ENCODE measurements around the gene ALG2. TPM values are rescaled to one million over a fixed set of nuclear protein-coding genes. Genes with fewer than 3 reads are reported as not detected.

Gene ALG2
- total and polyA plus RNA-seq, 9 of the 15 experiments (the other 6 are each of a cell fraction or from before 2014, with no cell fraction given), result 4.9 to 41.9 (median 20.2) TPM

- TF ChIP-seq PCBP1 (IDR thresholded peaks at IDR 0.05; ENCODE audit: low read depth, low read length, poor library complexity, severe bottlenecking) (no peak), ESRRA (IDR thresholded peaks at IDR 0.05; ENCODE audit: borderline replicate concordance, low read depth) (peak; percentile 53; the same call in 1 of the 2 replicates), ZNF764 (CRISPR knock-in tag; IDR thresholded peaks at IDR 0.05; ENCODE audit: low read depth) (no peak), ID3 (CRISPR knock-in tag; IDR thresholded peaks at IDR 0.05) (no peak), ID3 (tag; IDR thresholded peaks at IDR 0.05) (no peak), CBX8 (IDR thresholded peaks at IDR 0.05; ENCODE audit: borderline replicate concordance, extremely low read depth, low read depth, low read length, poor library complexity, severe bottlenecking) (no peak), ZNF280A (IDR thresholded peaks at IDR 0.05; ENCODE audit: low read depth, partially characterized antibody) (no peak), CEBPB (tag; IDR thresholded peaks at IDR 0.05) (peak; percentile 49), SMAD4 (CRISPR knock-in tag; conservative IDR thresholded peaks at IDR 0.05) (no peak), RCOR1 (IDR thresholded peaks at IDR 0.05; ENCODE audit: borderline replicate concordance in 1 of 2, low read depth in 2 of 2, low read length in 2 of 2) (no peak), BCL6 (CRISPR knock-in tag; IDR thresholded peaks at IDR 0.05) (no peak), SAFB (IDR thresholded peaks at IDR 0.05; ENCODE audit: borderline replicate concordance, low read depth, low read length) (no peak), CC2D1A (IDR thresholded peaks at IDR 0.05) (peak; percentile 67), PHTF2 (CRISPR knock-in tag; IDR thresholded peaks at IDR 0.05) (no peak), NKRF (IDR thresholded peaks at IDR 0.05; ENCODE audit: borderline replicate concordance) (no peak), HNRNPUL1 (IDR thresholded peaks at IDR 0.05; ENCODE audit: low read length) (no peak), SMAD3 (CRISPR knock-in tag; conservative IDR thresholded peaks at IDR 0.05) (no peak), CTCF (IDR thresholded peaks at IDR 0.05 in 2 of 3, conservative IDR thresholded peaks at IDR 0.05 in 1 of 3; ENCODE audit: insufficient read depth in 2 of 3, low read depth in 1 of 3, low read length in 3 of 3) (peak; percentile 83 to 96 (median 94)), MYBL2 (IDR thresholded peaks at IDR 0.05; ENCODE audit: low read depth) (no peak), MYBL2 (CRISPR knock-in tag; IDR thresholded peaks at IDR 0.05; ENCODE audit: borderline replicate concordance) (no peak), ZNF445 (CRISPR knock-in tag; IDR thresholded peaks at IDR 0.05; ENCODE audit: low read depth) (no peak), SREBF2 (CRISPR knock-in tag; IDR thresholded peaks at IDR 0.05) (no peak)
Measured at GRCh38 chr9:99184475-99185347, 37.0 kb downstream of the ALG2 start (continued).
